Type B pancreatic cell (in vitro differentiated cells): ENCODE data around the gene FLNB. TPM values are rescaled to one million over a fixed set of nuclear protein-coding genes. Genes with fewer than 3 reads are reported as not detected.

Experiments used
- DNase-seq: peaks from one replicate; pipeline ENCODE4 v3.0.0; 2021; ENCODE audit warnings: mixed read lengths; ENCODE audit not compliant: unreplicated experiment; ENCODE audit errors: extremely low spot score
- H3K27ac Mint-ChIP-seq: 2 replicates; pipeline ENCODE4 v1.8.0; 2021; ENCODE audit warnings: mild to moderate bottlenecking, mixed read lengths
- H3K27me3 Mint-ChIP-seq: 2 replicates; pipeline ENCODE4 v1.8.0; 2021; ENCODE audit warnings: mixed read lengths
- H3K36me3 Mint-ChIP-seq: 2 replicates; pipeline ENCODE4 v1.8.0; 2021; ENCODE audit warnings: mixed read lengths
- H3K4me1 Mint-ChIP-seq: one replicate; pipeline ENCODE4 v1.8.0; 2021; ENCODE audit warnings: mixed read lengths; ENCODE audit not compliant: unreplicated experiment
- H3K4me3 Mint-ChIP-seq: 2 replicates; pipeline ENCODE4 v1.8.0; 2021; ENCODE audit warnings: mild to moderate bottlenecking, mixed read lengths
- H3K9me3 Mint-ChIP-seq: 2 replicates; pipeline ENCODE4 v1.8.0; 2021; ENCODE audit warnings: mixed read lengths
- total RNA-seq: library from RNA; stranded (reverse); gene quantifications from 2 replicates; pipeline ENCODE4 v1.2.1, GENCODE V29; 2021; ENCODE audit warnings: low replicate concordance
- TF ChIP-seq, protein P1 (sequence below): fragments of 200-600 bp; sonication (generic); conservative IDR thresholded peaks from 2 replicates; pipeline ENCODE4 v1.5.0; 2021; ENCODE audit warnings: antibody characterized with exemption, mild to moderate bottlenecking

Gene FLNB
- total RNA-seq, 1 donor from 2014 or later = 204 TPM

DNA sequence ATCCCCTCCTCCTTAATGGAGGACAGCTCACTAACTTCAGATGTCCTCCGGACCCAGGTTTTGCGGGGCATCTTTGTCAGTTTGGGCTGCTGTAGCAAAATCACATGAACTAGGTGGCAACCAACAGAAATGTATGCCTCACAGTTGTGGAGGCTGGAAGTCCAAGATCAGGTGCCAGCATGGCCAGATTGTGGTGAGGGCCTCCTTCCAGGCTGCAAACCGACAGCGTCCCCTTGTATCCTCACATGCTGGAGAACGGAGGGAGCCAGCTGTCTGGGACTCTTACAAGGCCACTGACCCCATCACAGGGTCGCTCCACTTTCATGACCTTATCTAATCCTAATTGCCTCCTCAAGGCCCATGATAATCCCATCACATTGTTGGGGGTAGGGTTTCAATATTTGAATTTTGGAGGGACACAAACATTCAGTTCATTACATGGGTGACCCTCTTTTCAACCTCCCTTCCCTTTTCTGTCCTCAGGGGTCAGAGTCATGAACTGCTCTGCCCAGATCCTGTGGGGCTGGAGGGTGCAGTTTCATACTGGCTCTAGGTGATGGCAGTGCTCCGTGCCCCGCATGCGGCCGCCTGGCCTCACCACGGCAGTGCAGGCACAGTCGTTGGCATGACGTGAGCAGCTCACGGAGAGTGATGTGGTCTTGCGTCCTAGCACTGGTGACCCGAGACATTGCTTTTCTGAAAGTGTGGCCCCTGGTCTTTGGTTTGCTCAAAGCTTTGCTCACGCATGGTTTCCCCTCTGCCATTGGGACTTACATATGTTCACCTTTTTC lies 144.2 kb downstream of the FLNB start:
- H3K36me3 Mint-ChIP-seq = peaks cover 45% of the 10 kb centered on the region
- H3K9me3 Mint-ChIP-seq = no peaks in the 10 kb centered on the region
- no peak overlapping the region for H3K4me3 Mint-ChIP-seq
- TF ChIP-seq, protein P1, sequence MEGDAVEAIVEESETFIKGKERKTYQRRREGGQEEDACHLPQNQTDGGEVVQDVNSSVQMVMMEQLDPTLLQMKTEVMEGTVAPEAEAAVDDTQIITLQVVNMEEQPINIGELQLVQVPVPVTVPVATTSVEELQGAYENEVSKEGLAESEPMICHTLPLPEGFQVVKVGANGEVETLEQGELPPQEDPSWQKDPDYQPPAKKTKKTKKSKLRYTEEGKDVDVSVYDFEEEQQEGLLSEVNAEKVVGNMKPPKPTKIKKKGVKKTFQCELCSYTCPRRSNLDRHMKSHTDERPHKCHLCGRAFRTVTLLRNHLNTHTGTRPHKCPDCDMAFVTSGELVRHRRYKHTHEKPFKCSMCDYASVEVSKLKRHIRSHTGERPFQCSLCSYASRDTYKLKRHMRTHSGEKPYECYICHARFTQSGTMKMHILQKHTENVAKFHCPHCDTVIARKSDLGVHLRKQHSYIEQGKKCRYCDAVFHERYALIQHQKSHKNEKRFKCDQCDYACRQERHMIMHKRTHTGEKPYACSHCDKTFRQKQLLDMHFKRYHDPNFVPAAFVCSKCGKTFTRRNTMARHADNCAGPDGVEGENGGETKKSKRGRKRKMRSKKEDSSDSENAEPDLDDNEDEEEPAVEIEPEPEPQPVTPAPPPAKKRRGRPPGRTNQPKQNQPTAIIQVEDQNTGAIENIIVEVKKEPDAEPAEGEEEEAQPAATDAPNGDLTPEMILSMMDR = no peak
- peaks cover 4% of the 10 kb centered on the region for H3K4me1 Mint-ChIP-seq
- H3K27me3 Mint-ChIP-seq = no peaks in the 10 kb centered on the region
- H3K27ac Mint-ChIP-seq = peak overlapping the region; percentile 57
- DNase-seq = no peak

DNA sequence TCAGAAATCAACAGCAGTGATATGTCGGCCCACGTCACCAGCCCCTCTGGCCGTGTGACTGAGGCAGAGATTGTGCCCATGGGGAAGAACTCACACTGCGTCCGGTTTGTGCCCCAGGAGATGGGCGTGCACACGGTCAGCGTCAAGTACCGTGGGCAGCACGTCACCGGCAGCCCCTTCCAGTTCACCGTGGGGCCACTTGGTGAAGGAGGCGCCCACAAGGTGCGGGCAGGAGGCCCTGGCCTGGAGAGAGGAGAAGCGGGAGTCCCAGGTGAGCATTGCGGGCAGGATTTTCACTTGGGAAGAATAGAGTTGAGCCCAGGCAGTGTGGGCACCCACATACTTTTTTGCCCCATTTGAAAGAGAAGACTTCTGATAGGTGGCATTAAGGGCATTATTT lies 145.1 kb downstream of the FLNB start:
- Mint-ChIP-seq H3K27ac (peak overlapping the region; percentile 56), H3K36me3 (peaks cover 50% of the 10 kb centered on the region), H3K4me3 (no peak overlapping the region), H3K4me1 (peaks cover 13% of the 10 kb centered on the region), H3K27me3 (no peaks in the 10 kb centered on the region), H3K9me3 (no peaks in the 10 kb centered on the region)
- DNase-seq = no peak
- TF ChIP-seq, protein P1 = no peak

DNA sequence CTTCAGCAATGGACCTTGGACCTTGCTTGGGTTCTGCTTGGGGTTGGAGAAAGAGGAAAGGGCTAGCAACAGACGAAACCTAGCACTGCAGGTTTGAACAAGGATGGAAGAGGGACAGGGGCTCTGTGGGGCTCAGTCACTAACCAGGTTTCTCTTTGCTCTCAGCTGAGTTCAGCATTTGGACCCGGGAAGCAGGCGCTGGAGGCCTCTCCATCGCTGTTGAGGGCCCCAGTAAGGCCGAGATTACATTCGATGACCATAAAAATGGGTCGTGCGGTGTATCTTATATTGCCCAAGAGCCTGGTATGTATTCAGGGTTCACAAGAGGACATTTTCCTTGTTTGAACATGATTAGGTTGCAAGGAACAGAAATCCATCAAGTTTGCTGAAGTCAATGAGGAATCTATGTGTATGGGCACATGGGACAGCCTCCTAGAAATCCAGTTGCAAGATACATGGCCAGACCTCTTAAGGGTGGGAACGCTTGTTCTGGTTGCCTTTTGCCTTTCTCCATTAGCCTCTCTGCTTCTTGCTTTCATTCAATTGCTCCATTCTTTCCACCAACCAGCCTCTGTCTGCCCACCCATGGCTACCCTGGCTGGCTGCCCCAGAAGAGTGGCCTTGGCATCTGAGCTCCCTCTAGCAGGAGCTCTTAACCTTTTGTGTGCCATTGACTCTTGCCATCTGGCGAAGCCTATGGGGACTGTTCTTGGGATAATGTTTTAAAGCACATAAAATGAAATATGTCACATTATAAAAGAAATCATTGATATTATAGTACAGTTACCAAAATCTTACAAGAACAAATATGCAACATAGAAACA lies 146.6 kb downstream of the FLNB start:
- TF ChIP-seq, protein P1 = no peak
- peaks cover 24% of the 10 kb centered on the region for H3K4me1 Mint-ChIP-seq
- H3K27ac Mint-ChIP-seq = peak overlapping the region; percentile 71

DNA sequence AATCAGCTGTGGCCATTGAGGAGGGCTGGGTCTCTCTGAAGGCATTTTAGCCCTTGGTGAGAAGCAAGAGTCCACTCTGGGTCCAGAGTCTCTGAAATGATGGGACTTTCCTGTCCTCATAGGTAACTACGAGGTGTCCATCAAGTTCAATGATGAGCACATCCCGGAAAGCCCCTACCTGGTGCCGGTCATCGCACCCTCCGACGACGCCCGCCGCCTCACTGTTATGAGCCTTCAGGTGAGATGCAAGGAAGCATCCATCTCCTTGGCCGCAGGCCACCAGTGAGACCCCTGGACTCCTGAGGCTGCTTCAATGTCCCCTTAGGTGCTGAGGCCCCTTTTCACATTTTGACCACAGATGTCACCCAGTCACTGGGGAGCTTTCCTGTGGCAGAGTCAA lies 147.6 kb downstream of the FLNB start:
- Mint-ChIP-seq H3K36me3 (peaks cover 43% of the 10 kb centered on the region), H3K4me1 (peaks cover 31% of the 10 kb centered on the region), H3K27ac (peak overlapping the region; percentile 87), H3K4me3 (no peak overlapping the region), H3K27me3 (no peaks in the 10 kb centered on the region), H3K9me3 (no peaks in the 10 kb centered on the region)
- TF ChIP-seq, protein P1 = no peak
- DNase-seq = no peak

More for the DNA sequence above, 146.6 kb downstream of the FLNB start:
- Mint-ChIP-seq H3K36me3 (peaks cover 44% of the 10 kb centered on the region), H3K9me3 (no peaks in the 10 kb centered on the region), H3K4me3 (no peak overlapping the region), H3K27me3 (no peaks in the 10 kb centered on the region)
- no peak for DNase-seq

DNA sequence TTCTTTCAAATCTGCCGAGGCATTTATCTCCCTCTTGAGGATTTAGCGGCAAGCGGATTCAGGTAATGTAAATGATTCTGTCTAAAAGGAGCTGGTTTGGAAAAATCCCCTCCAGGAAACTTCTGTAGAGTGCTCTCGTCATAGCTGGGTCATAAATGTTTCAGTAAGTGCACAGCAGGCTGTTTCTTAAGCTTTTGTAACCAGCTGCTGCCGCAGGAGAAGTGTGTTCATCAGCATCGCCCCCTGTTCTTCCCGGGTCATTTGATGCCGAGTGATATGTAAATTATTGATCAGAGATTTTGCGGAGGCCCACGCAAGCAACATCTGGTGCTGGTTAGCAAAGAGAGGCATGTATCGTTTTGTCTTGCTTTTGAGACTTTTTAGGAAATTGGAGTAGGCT lies 149.5 kb downstream of the FLNB start:
- TF ChIP-seq, protein P1 = no peak
- no peak for DNase-seq
- Mint-ChIP-seq H3K27me3 (no peaks in the 10 kb centered on the region), H3K36me3 (peaks cover 47% of the 10 kb centered on the region), H3K9me3 (no peaks in the 10 kb centered on the region), H3K4me3 (peak overlapping the region; percentile 71), H3K4me1 (peaks cover 43% of the 10 kb centered on the region), H3K27ac (peak overlapping the region; percentile 87)
